ENCODE data around the gene ZNF367.

- TF ChIP-seq CTCF (IDR thresholded peaks at IDR 0.05) (no peak), EZH2 (IDR thresholded peaks at IDR 0.05; ENCODE audit: borderline replicate concordance, insufficient read depth, low read depth, low read length, poor library complexity, severe bottlenecking) (no peak)
These were observed 17.8 kb downstream of the ZNF367 start for GRCh38 chr9:96400132-96400910.

All from B cell (primary cell).